Muscle of back (tissue), 11 donors: ENCODE results near the gene TMOD2. TPM values are rescaled to one million over a fixed set of nuclear protein-coding genes. Genes with fewer than 3 reads are reported as not detected.
A peak's percentile ranks its signal among the peaks of the same experiment; 100 is the strongest.

Source experiments
- DNase-seq, 3 donors: peaks; one replicate each; pipeline versions ENCODE4 v3.0.0 to v3.0.0-alpha.2; 2013
- polyA plus RNA-seq, 10 donors: library from polyadenylated mRNA; unstranded; fragments of 120-200 nt; gene quantifications; one replicate each; pipeline ENCODE4 v1.2.1, GENCODE V29; 2013; ENCODE audit not compliant: insufficient read length in 10 of 10

The TMOD2 gene
- polyA plus RNA-seq, 10 donors, result 5.8 to 11.0 (median 7.8) TPM

DNA sequence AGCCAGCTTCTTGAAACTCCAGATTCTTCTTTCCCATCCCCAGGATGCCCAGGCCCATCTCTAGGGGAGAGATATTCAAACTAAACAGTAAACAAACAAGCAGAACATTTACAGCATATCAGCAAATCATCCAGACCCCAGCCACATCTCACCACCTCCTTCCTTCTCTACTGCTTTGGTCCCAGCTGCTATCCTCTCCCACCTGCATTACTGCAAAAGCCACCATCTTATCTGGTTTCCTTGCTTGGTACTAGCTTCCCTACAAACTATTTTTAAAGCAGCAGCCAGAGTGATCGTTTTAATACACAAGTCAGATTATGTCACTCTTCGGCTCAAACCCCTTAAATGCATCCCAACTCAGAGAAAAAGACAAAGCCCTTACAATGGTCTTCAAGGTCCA lies 18.8 kb upstream of the TMOD2 start:
- DNase-seq, result no peak

DNA sequence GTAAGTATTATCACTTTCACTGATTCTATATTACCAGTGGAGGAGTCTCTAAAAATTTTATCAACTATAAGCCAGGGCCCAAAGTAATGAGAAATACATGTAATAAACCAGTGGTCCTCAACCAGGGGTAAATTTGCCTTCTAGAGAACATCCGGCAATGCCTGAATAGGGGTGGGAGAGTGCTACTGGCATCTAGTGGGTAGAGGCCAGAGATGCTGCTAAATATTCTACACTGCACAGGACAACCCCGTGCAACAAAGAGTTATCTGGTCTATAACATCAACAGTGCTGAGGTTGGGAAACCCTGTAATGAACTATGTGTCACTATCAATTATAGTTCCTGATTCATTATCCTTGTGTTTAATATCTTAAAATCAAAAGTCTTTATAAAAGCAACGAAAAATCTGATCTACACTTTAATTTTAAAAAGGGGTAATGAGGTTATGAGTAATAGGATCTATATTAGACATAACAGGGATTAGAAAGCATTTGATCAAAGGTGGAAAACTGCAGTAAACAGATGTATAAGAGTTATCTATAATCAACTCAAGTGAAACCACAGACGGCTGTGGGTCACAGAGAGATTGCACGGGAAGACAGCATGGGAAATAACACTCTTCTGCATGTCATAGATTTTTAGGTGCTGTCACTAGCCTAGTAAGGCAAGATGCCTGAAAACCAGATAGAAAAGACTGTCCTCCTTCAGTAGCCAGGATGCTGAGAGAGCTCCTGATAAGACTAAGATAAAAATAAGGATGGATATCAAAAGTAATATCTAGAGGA lies 16.0 kb upstream of the TMOD2 start:
- no peak for DNase-seq

- DNase-seq, result no peak
Observed at GRCh38 chr15:51736069-51736468, 15.3 kb upstream of the TMOD2 start.

GRCh38 chr15:51736751-51737521 lies 14.5 kb upstream of the TMOD2 start:
- peak in 2 of 3 donors; percentile 40 to 72 for DNase-seq

GRCh38 chr15:51737522-51738305 lies 13.7 kb upstream of the TMOD2 start, which contains the start of gene LYSMD2:
Gene LYSMD2, minus strand, starts transcription at chr15:51737655. Its CDS starts 33 bp downstream, at chr15:51737622.
- DNase-seq, result peak; percentile 62 to 91 (median 69)

DNA sequence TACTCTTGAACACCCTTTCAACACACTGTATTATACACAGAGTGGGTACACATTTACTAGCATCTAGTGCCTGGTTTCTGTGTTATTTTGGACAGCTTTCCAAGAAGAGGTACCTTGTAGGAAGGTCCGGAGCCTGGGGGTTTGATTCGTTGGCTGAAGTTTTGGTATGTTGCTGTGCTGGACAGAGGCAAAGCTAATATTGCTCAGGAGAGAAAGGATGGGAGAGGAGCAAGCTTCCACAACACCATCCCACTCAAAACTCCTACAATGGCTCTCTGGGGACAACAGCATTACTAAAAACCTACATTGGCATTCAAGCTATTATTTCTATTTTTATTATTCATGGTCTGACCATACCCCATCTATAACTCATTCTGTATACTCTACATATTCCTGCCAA lies 12.8 kb upstream of the TMOD2 start:
- DNase-seq, result no peak

DNA sequence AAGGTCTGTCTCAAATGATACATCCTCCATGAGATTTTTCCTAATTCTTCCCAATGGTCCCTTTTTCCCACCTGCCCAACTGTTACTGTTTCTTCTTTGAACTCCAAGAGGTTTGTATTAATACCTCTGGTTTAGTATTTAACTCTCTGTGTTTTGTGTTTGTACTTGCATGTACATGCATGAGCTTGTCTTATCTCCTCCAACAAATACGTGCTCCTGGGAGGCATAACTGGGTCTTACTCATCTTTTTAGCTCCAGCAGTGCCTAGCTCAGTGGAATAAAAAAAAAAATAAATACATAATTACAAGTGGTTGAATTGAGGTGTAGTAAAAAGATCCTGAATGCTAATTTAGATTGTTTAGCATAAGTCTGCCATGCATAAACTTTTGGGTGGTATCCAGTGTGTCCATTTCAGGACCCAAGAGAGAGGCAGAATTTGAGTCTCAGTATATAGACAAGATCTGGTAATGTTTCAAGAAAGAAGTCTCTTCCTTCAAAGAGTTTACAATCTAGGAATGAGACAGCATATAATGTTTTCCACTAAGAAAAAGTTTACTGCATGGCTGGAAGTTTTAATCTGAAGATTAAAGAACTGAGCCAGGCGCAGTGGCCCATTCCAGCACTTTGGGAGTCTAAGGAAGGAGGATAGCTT lies 12.2 kb upstream of the TMOD2 start:
- no peak for DNase-seq

DNA sequence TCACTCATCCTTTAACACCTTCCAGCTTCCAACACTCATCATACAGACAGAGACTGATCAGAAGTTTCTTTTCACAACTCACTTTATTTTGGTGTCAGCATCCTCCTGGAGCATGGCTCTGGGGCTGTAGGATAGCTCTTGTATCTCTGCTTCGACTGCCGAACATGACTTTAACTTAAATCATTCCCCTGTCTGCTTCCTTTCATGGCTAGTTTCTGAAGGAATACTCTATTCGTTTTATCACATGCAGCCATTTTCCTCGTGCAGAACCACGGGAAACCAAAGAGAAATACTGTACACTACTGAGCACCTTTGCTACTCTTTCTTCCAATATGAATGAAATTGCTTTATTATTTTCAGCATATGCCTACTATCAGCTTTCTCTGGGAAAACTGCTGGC lies 2.1 kb upstream of the TMOD2 start:
- DNase-seq, result no peak

GRCh38 chr15:51750186-51750585 lies 1.2 kb upstream of the TMOD2 start:
- DNase-seq, result no peak

GRCh38 chr15:51751697-51752683 lies 593 bp downstream of the TMOD2 start:
- peak in 1 of 3 donors; percentile 80 for DNase-seq

- DNase-seq, result no peak
Observed at GRCh38 chr15:51752888-51753287, 1.5 kb downstream of the TMOD2 start.

DNA sequence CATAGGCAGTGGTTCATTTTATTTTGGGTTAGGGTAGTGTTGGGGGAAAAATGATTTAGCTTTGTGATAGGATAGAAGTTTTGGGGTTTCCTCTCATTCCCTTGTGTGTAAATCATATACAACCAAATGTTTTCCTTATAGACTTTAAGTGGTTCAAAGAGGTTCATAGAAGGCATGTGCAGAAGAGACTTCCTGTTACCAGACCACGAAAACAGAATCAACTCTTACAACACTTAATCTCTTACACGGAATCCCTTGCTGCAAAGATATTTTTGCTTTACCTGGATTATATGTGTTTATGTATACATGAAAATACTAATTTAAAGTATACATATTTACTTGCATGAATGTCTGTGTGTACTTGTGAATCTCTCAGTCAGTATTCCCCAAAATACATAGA lies 2.9 kb downstream of the TMOD2 start:
- DNase-seq, result no peak

DNA sequence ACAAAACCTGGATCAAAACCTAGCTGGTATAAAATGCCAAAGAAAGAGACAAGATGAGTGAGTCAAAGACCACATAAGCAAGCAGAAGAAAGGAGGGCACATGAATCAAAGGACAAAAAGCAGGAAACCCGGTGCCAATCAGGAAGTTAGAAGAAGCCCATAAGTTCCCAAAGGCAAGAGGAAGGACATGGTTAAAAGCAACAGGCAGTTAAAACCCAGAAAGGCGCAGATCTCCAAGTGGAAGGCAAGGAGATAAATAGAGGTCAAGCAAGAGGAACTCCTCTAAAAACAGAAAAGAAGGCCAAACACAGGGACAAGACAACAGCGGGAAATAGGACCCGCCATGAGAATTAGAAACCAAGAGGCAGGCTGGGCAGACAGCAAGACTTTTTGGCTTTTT lies 4.4 kb downstream of the TMOD2 start:
- DNase-seq, result no peak

- no peak for DNase-seq
Observed at GRCh38 chr15:51756482-51756881, 5.1 kb downstream of the TMOD2 start.

- no peak for DNase-seq
Observed at GRCh38 chr15:51757450-51757849, 6.1 kb downstream of the TMOD2 start.

GRCh38 chr15:51758645-51759044 lies 7.2 kb downstream of the TMOD2 start:
- DNase-seq, result peak; percentile 75 to 87 (median 83)

DNA sequence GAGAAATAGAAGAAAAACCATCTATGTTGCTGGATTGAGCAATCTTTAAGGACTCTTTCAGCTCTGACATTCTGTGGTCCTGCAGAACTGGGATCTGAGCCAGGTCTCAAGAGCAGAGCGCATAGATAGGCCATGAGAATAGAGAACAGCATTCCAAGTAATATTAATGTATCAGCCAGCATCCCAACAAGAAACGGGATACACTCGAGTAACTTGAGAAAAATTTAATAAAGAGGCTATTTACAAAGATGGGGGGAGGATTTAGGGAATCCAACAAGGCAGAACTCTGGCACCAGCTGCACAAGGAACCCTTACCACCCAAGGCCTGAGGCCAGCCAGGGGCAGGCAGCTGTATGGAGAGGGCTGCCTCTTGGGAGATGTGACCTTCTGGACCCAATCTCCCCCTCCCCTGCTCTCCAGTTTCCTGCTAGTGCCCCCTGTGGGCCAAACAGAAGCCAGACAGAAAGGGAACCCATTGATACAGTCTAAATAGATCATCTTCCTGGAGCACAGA lies 8.2 kb downstream of the TMOD2 start:
- peak in 2 of 3 donors; percentile 87 to 93 for DNase-seq

- no peak for DNase-seq
Observed at GRCh38 chr15:51760805-51761204, 9.4 kb downstream of the TMOD2 start.

DNA sequence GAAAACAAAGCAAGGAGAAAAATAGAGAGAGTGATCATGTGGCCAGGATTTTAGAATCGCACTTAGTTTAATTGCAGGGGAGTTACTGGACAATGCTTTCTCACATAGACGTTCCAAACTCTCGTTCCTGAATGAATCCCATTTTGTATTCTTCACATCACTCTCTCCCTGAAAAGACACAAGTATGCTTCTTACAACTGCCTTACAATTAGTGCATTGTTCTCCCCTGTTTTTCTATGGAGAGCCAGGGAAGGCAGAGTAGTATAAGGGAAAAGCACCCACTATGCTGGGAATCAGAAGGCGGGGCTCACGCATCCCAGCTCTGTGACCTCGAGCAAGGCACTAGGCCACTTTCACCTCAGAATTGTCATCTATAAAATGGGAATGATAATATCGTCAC lies 14.4 kb downstream of the TMOD2 start:
- no peak for DNase-seq

DNA sequence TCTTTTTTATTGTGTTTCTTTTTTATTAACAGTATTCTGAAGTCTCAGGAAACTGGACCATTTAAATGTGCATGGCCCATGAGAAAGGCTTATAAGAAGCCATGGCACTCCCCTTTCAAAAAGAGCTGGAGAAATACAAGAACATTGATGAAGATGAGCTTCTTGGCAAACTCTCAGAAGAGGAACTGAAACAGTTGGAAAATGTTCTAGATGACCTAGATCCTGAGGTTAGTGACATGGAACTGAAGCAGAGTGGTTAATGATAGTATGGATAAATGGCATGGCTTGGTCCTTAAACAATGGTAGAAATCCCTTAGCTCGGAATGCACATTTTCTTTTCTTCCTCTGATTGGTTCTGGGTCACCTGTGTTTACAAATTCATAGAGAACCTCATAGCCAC lies 14.9 kb downstream of the TMOD2 start:
- DNase-seq, result no peak
